SKM-1 treated with dmso at 0.1 percent for 144 hours (cell line): ENCODE measurements around the gene DPRX.
"Not testable (repeated sequence)": the region's sequence is repeated elsewhere in the genome, so short reads cannot be mapped to it uniquely, and the experiment has no call there.

Source experiments
- DNase-seq: peaks from one replicate; lab custom pipeline; 2025; ENCODE audit not compliant: unreplicated experiment; lab: John Stamatoyannopoulos, UW

The DPRX gene

GRCh38 chr19:53644061-53644816, 12.4 kb downstream of the DPRX start:
- no peak for DNase-seq

GRCh38 chr19:53646144-53646543, 14.3 kb downstream of the DPRX start:
- DNase-seq, result no peak

- DNase-seq, result no peak
Measured at GRCh38 chr19:53647350-53647749, 15.6 kb downstream of the DPRX start.

- no peak for DNase-seq
Measured at GRCh38 chr19:53647792-53648191, 16.0 kb downstream of the DPRX start.

- no peak for DNase-seq
Measured at GRCh38 chr19:53649746-53650593, 18.2 kb downstream of the DPRX start.

- no peak for DNase-seq
Measured at GRCh38 chr19:53652476-53652875, 20.7 kb downstream of the DPRX start.

- DNase-seq, result no peak
Measured at GRCh38 chr19:53655042-53655665, 23.4 kb downstream of the DPRX start.

GRCh38 chr19:53657330-53657729, 25.5 kb downstream of the DPRX start:
- DNase-seq, result no peak

GRCh38 chr19:53657778-53658177, 26.0 kb downstream of the DPRX start:
- DNase-seq, result no peak

- no peak for DNase-seq
Measured at GRCh38 chr19:53659292-53659691, 27.5 kb downstream of the DPRX start.

GRCh38 chr19:53660584-53660983, 28.8 kb downstream of the DPRX start:
- no peak for DNase-seq

GRCh38 chr19:53662209-53662608, 30.4 kb downstream of the DPRX start:
- DNase-seq, result no peak

- DNase-seq, result no peak
Measured at GRCh38 chr19:53664152-53664551, 32.4 kb downstream of the DPRX start.

GRCh38 chr19:53664760-53665159, 33.0 kb downstream of the DPRX start:
- no peak for DNase-seq

GRCh38 chr19:53666331-53666730, 34.5 kb downstream of the DPRX start:
- not testable (repeated sequence) for DNase-seq

GRCh38 chr19:53668804-53669203, 37.0 kb downstream of the DPRX start:
- not testable (repeated sequence) for DNase-seq

- DNase-seq, result no peak
Measured at GRCh38 chr19:53670345-53670744, 38.5 kb downstream of the DPRX start.

- no peak for DNase-seq
Measured at GRCh38 chr19:53671663-53672062, 39.9 kb downstream of the DPRX start.
